Natural killer cell (primary cell): ENCODE results near the gene NKAIN4. TPM values are rescaled to one million over a fixed set of nuclear protein-coding genes. Genes with fewer than 3 reads are reported as not detected.
"Not testable (repeated sequence)": the region's sequence is repeated elsewhere in the genome, so short reads cannot be mapped to it uniquely, and the experiment has no call there.

Experiments used
- ATAC-seq, 3 donors: fragments of 150-1000 bp in 2 of 3; fragments of 200-7000 bp in 1 of 3; cut with Tn5 transposase; 1 replicate in 1 of 3; 2 replicates in 2 of 3; pipeline ENCODE4 v1.10.0; 2021; ENCODE audit warnings: mild to moderate bottlenecking in 2 of 3, moderate library complexity in 2 of 3
- DNase-seq, 2 donors: peaks; one replicate each; pipeline versions ENCODE4 v3.0.0 to v3.0.0-alpha.2; 2013 to 2021; ENCODE audit warnings: mixed read lengths in 1 of 2
- H3K27ac ChIP-seq: one replicate; pipeline ENCODE4 v1.5.1; 2013; ENCODE audit warnings: mild to moderate bottlenecking, low read length
- H3K27me3 ChIP-seq: one replicate; pipeline ENCODE4 v1.6.1; 2013; ENCODE audit warnings: low read length; ENCODE audit not compliant: control insufficient read depth, insufficient read depth
- H3K36me3 ChIP-seq: one replicate; pipeline ENCODE4 v1.6.1; 2013; ENCODE audit warnings: low read length; ENCODE audit not compliant: control insufficient read depth, insufficient read depth
- H3K4me1 ChIP-seq: one replicate; pipeline ENCODE4 v1.6.1; 2013; ENCODE audit warnings: low read length; ENCODE audit not compliant: control insufficient read depth, insufficient read depth
- H3K4me3 ChIP-seq: one replicate; pipeline ENCODE4 v1.5.1; 2013; ENCODE audit warnings: low read length
- H3K9me3 ChIP-seq: one replicate; pipeline ENCODE4 v1.6.1; 2013; ENCODE audit warnings: low read length; ENCODE audit not compliant: control insufficient read depth, insufficient read depth
- H3K27ac Mint-ChIP-seq, 2 donors: one replicate each; pipeline ENCODE4 v1.8.0; 2022; ENCODE audit warnings: mild to moderate bottlenecking in 2 of 2, mixed read lengths in 2 of 2, moderate library complexity in 1 of 2
- H3K27me3 Mint-ChIP-seq, 2 donors: one replicate each; pipeline ENCODE4 v1.8.0; 2022; ENCODE audit warnings: low read depth in 2 of 2, mixed read lengths in 2 of 2
- H3K36me3 Mint-ChIP-seq: one replicate; pipeline ENCODE4 v1.8.0; 2022; ENCODE audit warnings: mixed read lengths
- H3K4me1 Mint-ChIP-seq, 2 donors: one replicate each; pipeline ENCODE4 v1.8.0; 2022; ENCODE audit warnings: mixed read lengths in 2 of 2
- H3K4me3 Mint-ChIP-seq: one replicate; pipeline ENCODE4 v1.8.0; 2022; ENCODE audit warnings: mild to moderate bottlenecking, moderate library complexity, mixed read lengths
- H3K9me3 Mint-ChIP-seq, 2 donors: one replicate each; pipeline ENCODE4 v1.8.0; 2022; ENCODE audit warnings: mixed read lengths in 2 of 2
- CTCF ChIP-seq: fragments of 200-600 bp; IDR thresholded peaks from one replicate; pipeline ENCODE4 v1.8.0; 2022; ENCODE audit warnings: antibody characterized with exemption
- WGBS: methylation state at CpG from one replicate; pipeline ENCODE4 v1.1.7; 2013; ENCODE audit warnings: missing lambda C conversion rate; ENCODE audit not compliant: insufficient coverage; 5-methylcytosine and 5-hydroxymethylcytosine counted together
- intact Hi-C: fragments of 100-400 bp; cut with micrococcal nuclease; formaldehyde crosslinking; loops from one replicate; pipeline ENCODE4 v1.14.2; 2022
- total RNA-seq, 4 donors: library from RNA; stranded (reverse); fragments of 120-200 nt in 1 of 4; gene quantifications; one replicate each; pipeline versions ENCODE4 v1.2.3 to v1.2.4, GENCODE V29; 2013 to 2022

The NKAIN4 gene
- total RNA-seq, 3 donors from 2014 or later (not counting 1 experiment from before 2014, with no cell fraction given) = not detected

GRCh38 chr20:63253065-63253437, 1.2 kb downstream of the NKAIN4 start:
- no peaks in the 10 kb centered on the region for H3K9me3 ChIP-seq
- no peaks in the 10 kb centered on the region for H3K36me3 ChIP-seq
- peaks cover 4% of the 10 kb centered on the region for H3K4me1 ChIP-seq
- intact Hi-C loops = no loop called here
- DNase-seq = no peak
- no peak overlapping the region for H3K27ac ChIP-seq
- peaks cover 39 to 41% of the 10 kb centered on the region in 2 donors for H3K27me3 Mint-ChIP-seq
- WGBS = 11% methylated on average over 16 of the region's 16 CpGs
- H3K4me3 ChIP-seq = no peak overlapping the region
- ATAC-seq = no peak
- H3K27me3 ChIP-seq = peaks cover 20% of the 10 kb centered on the region
- H3K9me3 Mint-ChIP-seq = no peaks in the 10 kb centered on the region
- no peaks in the 10 kb centered on the region for H3K36me3 Mint-ChIP-seq
- H3K4me1 Mint-ChIP-seq = no peaks in the 10 kb centered on the region
- peak overlapping the region; percentile 28 for H3K4me3 Mint-ChIP-seq
- no peak overlapping the region for H3K27ac Mint-ChIP-seq
- TF ChIP-seq CTCF = no peak

- ATAC-seq = no peak
- no peak overlapping the region for H3K27ac ChIP-seq
- H3K4me3 ChIP-seq = no peak overlapping the region
- H3K4me1 ChIP-seq = peaks cover 4% of the 10 kb centered on the region
- H3K36me3 Mint-ChIP-seq = no peaks in the 10 kb centered on the region
- intact Hi-C loops = no loop called here
- no peak for DNase-seq
- WGBS = 75% methylated on average over 8 of the region's 8 CpGs
- H3K9me3 ChIP-seq = no peaks in the 10 kb centered on the region
- no peak overlapping the region for H3K4me3 Mint-ChIP-seq
- H3K27me3 Mint-ChIP-seq = peaks cover 37 to 39% of the 10 kb centered on the region in 2 donors
- TF ChIP-seq CTCF = no peak
- H3K27me3 ChIP-seq = peaks cover 20% of the 10 kb centered on the region
- H3K27ac Mint-ChIP-seq = no peak overlapping the region
- H3K9me3 Mint-ChIP-seq = no peaks in the 10 kb centered on the region
- H3K36me3 ChIP-seq = no peaks in the 10 kb centered on the region
- H3K4me1 Mint-ChIP-seq = no peaks in the 10 kb centered on the region
Measured at GRCh38 chr20:63252284-63252711, 2.0 kb downstream of the NKAIN4 start.

GRCh38 chr20:63251350-63251749, 2.9 kb downstream of the NKAIN4 start:
- H3K27me3 ChIP-seq = peaks cover 20% of the 10 kb centered on the region
- H3K4me3 Mint-ChIP-seq, intact Hi-C loops, ATAC-seq, DNase-seq, H3K36me3 Mint-ChIP-seq, H3K4me1 ChIP-seq, H3K27ac ChIP-seq, H3K4me1 Mint-ChIP-seq, H3K27ac Mint-ChIP-seq, H3K4me3 ChIP-seq, H3K9me3 ChIP-seq, H3K9me3 Mint-ChIP-seq, H3K36me3 ChIP-seq: not testable (repeated sequence)
- 22% methylated on average over 10 of the region's 14 CpGs for WGBS
- H3K27me3 Mint-ChIP-seq = peaks cover 31 to 34% of the 10 kb centered on the region in 2 donors

- no peaks in the 10 kb centered on the region for H3K4me1 Mint-ChIP-seq
- H3K27me3 Mint-ChIP-seq = peaks cover 19 to 29% of the 10 kb centered on the region in 2 donors
- no peak overlapping the region for H3K4me3 ChIP-seq
- H3K27ac Mint-ChIP-seq = no peak overlapping the region
- no peaks in the 10 kb centered on the region for H3K36me3 Mint-ChIP-seq
- peaks cover 4% of the 10 kb centered on the region for H3K4me1 ChIP-seq
- no peak overlapping the region for H3K27ac ChIP-seq
- DNase-seq (no peak), ATAC-seq (no peak)
- H3K36me3 ChIP-seq = no peaks in the 10 kb centered on the region
- H3K9me3 Mint-ChIP-seq = no peaks in the 10 kb centered on the region
- 93% methylated on average over 15 of the region's 15 CpGs for WGBS
- H3K9me3 ChIP-seq = no peaks in the 10 kb centered on the region
- H3K27me3 ChIP-seq = peaks cover 14% of the 10 kb centered on the region
- TF ChIP-seq CTCF = no peak
- H3K4me3 Mint-ChIP-seq = no peak overlapping the region
- intact Hi-C loops = no loop called here
Measured at GRCh38 chr20:63249891-63250290, 4.4 kb downstream of the NKAIN4 start.
